Adipocyte (in vitro differentiated cells): ENCODE results near the gene HDX.
A peak's percentile ranks its signal among the peaks of the same experiment; 100 is the strongest.

Experiments used
- DNase-seq: peaks from one replicate; pipeline ENCODE4 v3.0.0-alpha.2; 2015; ENCODE audit warnings: low read depth
- H3K27me3 ChIP-seq: replicated peaks from 2 replicates; pipeline ENCODE4 v1.7.0; 2013; ENCODE audit warnings: mild to moderate bottlenecking, low read length, moderate library complexity; ENCODE audit not compliant: control insufficient read depth, insufficient read depth
- H3K36me3 ChIP-seq: 2 replicates; pipeline ENCODE4 v1.7.0; 2013; ENCODE audit warnings: low read length, mild to moderate bottlenecking, moderate library complexity; ENCODE audit not compliant: control insufficient read depth, insufficient read depth, severe bottlenecking
- H3K4me1 ChIP-seq: 2 replicates; pipeline ENCODE4 v1.7.0; 2013; ENCODE audit warnings: mild to moderate bottlenecking, low read length, moderate library complexity; ENCODE audit not compliant: control insufficient read depth, insufficient read depth
- H3K4me3 ChIP-seq: 2 replicates; pipeline ENCODE4 v1.7.0; 2013; ENCODE audit warnings: mild to moderate bottlenecking, low read length, moderate library complexity
- H3K9ac ChIP-seq: 2 replicates; pipeline ENCODE4 v1.7.0; 2013; ENCODE audit warnings: mild to moderate bottlenecking, low read length, moderate library complexity
- H3K9me3 ChIP-seq: 2 replicates; pipeline ENCODE4 v1.7.0; 2013; ENCODE audit warnings: mild to moderate bottlenecking, low read length, moderate library complexity; ENCODE audit not compliant: control insufficient read depth

HDX gene

GRCh38 chrX:84467898-84468297 lies 34.4 kb downstream of the HDX start:
- Histone ChIP-seq H3K9me3 (peaks cover 6% of the 10 kb centered on the region), H3K4me1 (no peaks in the 10 kb centered on the region), H3K36me3 (peaks cover 8% of the 10 kb centered on the region), H3K4me3 (no peak overlapping the region), H3K9ac (no peak overlapping the region), H3K27me3 (no peaks in the 10 kb centered on the region)
- no peak for DNase-seq

GRCh38 chrX:84453351-84454246 lies 48.7 kb downstream of the HDX start:
- Histone ChIP-seq H3K27me3 (no peaks in the 10 kb centered on the region), H3K9me3 (peaks cover 19% of the 10 kb centered on the region), H3K9ac (no peak overlapping the region), H3K36me3 (no peaks in the 10 kb centered on the region), H3K4me1 (no peaks in the 10 kb centered on the region), H3K4me3 (no peak overlapping the region)
- DNase-seq: no peak

GRCh38 chrX:84441143-84441542 lies 61.1 kb downstream of the HDX start:
- peaks cover 23% of the 10 kb centered on the region for H3K9me3 ChIP-seq
- no peak overlapping the region for H3K4me3 ChIP-seq
- no peak overlapping the region for H3K9ac ChIP-seq
- no peak for DNase-seq
- H3K36me3 ChIP-seq: peaks cover 7% of the 10 kb centered on the region
- H3K4me1 ChIP-seq: no peaks in the 10 kb centered on the region
- H3K27me3 ChIP-seq: no peaks in the 10 kb centered on the region

DNA sequence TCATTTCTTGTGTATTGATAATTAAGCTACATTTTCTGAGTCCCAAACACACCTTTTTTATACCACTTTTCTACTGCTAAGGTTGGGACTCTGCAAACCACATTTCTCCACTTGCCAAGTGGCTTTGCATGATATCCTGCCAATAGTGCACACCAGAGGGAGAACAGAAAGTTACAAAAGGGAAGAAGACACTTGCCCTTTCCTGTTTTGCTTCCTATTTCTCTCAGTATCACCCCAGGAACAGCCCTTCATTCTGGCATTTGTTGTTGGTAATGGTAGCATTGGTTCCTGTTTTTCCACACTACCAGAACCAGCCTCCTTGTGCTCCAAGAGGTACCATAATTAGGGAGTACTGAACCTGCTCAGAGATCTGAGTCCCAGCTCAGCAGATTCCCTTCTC lies 87.1 kb downstream of the HDX start:
- H3K36me3 ChIP-seq: no peaks in the 10 kb centered on the region
- H3K4me1 ChIP-seq: no peaks in the 10 kb centered on the region
- no peak for DNase-seq
- H3K27me3 ChIP-seq: no peaks in the 10 kb centered on the region
- H3K4me3 ChIP-seq: no peak overlapping the region
- no peak overlapping the region for H3K9ac ChIP-seq
- peaks cover 5% of the 10 kb centered on the region for H3K9me3 ChIP-seq

DNA sequence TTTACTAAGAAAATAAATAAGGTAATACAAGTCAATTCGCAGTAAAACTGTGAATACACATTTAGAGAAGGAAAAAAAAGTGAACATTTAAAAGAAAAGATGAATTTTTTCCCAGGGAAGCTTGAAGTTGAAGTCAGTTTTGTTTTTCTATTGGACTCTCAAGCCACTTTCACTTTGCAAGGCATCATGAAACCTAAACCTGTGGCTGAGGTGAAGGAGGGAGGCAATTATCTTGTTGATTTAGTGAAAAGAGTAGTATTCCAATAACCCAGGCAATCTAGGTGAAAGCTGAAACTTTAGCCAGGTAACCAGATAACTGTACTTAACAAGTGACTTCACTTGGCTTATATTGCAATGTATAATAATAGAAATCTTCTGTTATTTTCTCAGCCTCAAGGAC lies 138.6 kb downstream of the HDX start:
- Histone ChIP-seq H3K4me1 (peaks cover 8% of the 10 kb centered on the region), H3K27me3 (no peaks in the 10 kb centered on the region), H3K9ac (peak overlapping the region; percentile 75), H3K4me3 (peak overlapping the region; percentile 58), H3K9me3 (no peaks in the 10 kb centered on the region), H3K36me3 (no peaks in the 10 kb centered on the region)
- DNase-seq: no peak

GRCh38 chrX:84363051-84363450 lies 139.2 kb downstream of the HDX start:
- Histone ChIP-seq H3K4me1 (peaks cover 8% of the 10 kb centered on the region), H3K9me3 (no peaks in the 10 kb centered on the region), H3K4me3 (peak overlapping the region; percentile 58), H3K9ac (peak overlapping the region; percentile 75), H3K27me3 (no peaks in the 10 kb centered on the region), H3K36me3 (no peaks in the 10 kb centered on the region)
- peak; percentile 17 for DNase-seq

GRCh38 chrX:84362184-84362838 lies 139.9 kb downstream of the HDX start:
- peak; percentile 28 for DNase-seq

GRCh38 chrX:84358271-84358670 lies 144.0 kb downstream of the HDX start:
- Histone ChIP-seq H3K27me3 (no peaks in the 10 kb centered on the region), H3K9ac (no peak overlapping the region), H3K9me3 (no peaks in the 10 kb centered on the region), H3K36me3 (no peaks in the 10 kb centered on the region), H3K4me3 (no peak overlapping the region), H3K4me1 (peaks cover 8% of the 10 kb centered on the region)
- DNase-seq: no peak

More at GRCh38 chrX:84362184-84362838, 139.9 kb downstream of the HDX start:
- peak overlapping the region; percentile 58 for H3K4me3 ChIP-seq
- no peaks in the 10 kb centered on the region for H3K36me3 ChIP-seq
- no peaks in the 10 kb centered on the region for H3K27me3 ChIP-seq
- peak overlapping the region; percentile 75 for H3K9ac ChIP-seq
- H3K9me3 ChIP-seq: no peaks in the 10 kb centered on the region
- peaks cover 8% of the 10 kb centered on the region for H3K4me1 ChIP-seq

- H3K36me3 ChIP-seq: no peaks in the 10 kb centered on the region
- no peak overlapping the region for H3K4me3 ChIP-seq
- no peaks in the 10 kb centered on the region for H3K9me3 ChIP-seq
- no peak for DNase-seq
- peaks cover 7% of the 10 kb centered on the region for H3K4me1 ChIP-seq
- H3K27me3 ChIP-seq: no peaks in the 10 kb centered on the region
- no peak overlapping the region for H3K9ac ChIP-seq
These were observed 145.0 kb downstream of the HDX start for GRCh38 chrX:84357296-84357695.

GRCh38 chrX:84340968-84341367 lies 161.3 kb downstream of the HDX start:
- Histone ChIP-seq H3K9me3 (no peaks in the 10 kb centered on the region), H3K4me1 (no peaks in the 10 kb centered on the region), H3K4me3 (no peak overlapping the region), H3K27me3 (no peaks in the 10 kb centered on the region), H3K36me3 (no peaks in the 10 kb centered on the region), H3K9ac (no peak overlapping the region)
- no peak for DNase-seq

DNA sequence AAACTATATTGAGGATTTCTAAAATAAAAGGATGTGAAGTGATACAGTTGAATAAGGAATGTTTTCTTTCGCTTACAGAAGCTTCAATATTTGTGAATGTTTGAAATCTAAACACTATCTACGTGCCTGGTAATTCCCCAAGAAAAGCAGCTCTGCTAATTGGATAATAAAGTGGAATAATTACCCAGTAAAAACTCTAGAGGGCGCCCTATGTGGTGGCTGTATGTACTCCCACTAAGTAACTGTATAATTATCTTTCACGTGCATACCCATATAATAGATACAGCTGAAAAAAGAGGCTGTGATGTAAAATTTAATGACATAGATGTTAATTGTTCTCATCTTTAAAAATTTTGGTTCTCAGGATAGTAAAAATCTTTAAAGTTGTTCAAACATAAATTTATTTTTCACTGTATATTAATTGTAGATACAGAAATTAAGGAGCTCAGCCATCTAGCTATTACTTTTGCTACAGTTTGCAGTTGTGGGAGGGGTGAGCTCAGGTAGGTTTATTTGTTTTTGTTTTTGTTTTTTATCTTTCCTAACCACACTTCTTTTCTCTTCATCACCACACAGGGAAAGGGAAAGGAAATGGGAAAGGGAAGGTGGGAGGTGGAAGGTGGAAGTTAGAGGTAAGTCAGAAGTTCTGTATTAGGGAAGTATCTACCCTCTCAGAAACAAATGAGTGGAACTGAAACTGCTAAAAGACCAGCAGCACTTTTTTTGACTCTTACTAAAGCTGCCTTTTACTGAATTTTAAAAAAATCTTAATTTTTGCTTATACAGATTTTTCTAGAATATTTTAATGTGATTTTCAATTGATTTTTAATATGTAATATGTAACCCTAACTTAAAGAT lies 162.5 kb downstream of the HDX start:
- Histone ChIP-seq H3K4me1 (no peaks in the 10 kb centered on the region), H3K4me3 (no peak overlapping the region), H3K9ac (no peak overlapping the region), H3K9me3 (no peaks in the 10 kb centered on the region), H3K27me3 (no peaks in the 10 kb centered on the region), H3K36me3 (no peaks in the 10 kb centered on the region)
- DNase-seq: peak; percentile 52
